Measurements from ENCODE around the gene ZBTB8A. TPM values are rescaled to one million over a fixed set of nuclear protein-coding genes. Genes with fewer than 3 reads are reported as not detected.

Gene ZBTB8A
- total RNA-seq, 1 experiment from 2014 or later: 3.5 TPM

DNA sequence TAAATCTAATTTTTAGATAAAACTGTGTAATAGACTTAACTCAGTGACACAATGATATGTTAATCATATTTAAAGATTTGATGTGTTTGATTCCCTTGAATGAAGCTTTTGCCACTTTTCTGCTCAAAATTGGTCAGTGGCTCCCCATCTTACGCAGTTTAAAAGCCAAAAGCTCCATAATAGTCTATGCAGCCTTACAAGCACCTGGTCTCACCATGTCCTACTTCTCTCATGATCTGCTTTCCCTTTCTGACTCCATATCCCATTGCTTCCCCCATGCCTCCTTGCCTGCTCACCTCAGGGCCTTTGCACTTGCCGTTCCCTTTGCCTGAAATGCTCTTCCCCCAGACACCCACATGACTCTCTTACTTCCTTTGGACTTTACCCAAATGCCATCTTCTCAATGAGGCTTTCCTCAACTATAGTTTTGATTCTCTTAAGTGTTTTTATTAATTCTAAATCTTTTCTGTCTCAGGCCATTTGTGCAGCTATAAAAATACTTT lies 1.9 kb downstream of the ZBTB8A start:
- DNase-seq: no peak
- CTCF ChIA-PET: no interaction called here
- POLR2A ChIA-PET (ENCODE audit: unreplicated experiment): no interaction called here
- H3K4me1 ChIP-seq (ENCODE audit: insufficient read depth, low read length): peaks cover 14% of the 10 kb centered on the region
- no peaks in the 10 kb centered on the region for H3K36me3 ChIP-seq (ENCODE audit: low read depth, low read length)
- no peaks in the 10 kb centered on the region for H3K27me3 ChIP-seq (ENCODE audit: low read length)
- H2AFZ ChIP-seq (ENCODE audit: low read length): no peak overlapping the region
- H3K9ac ChIP-seq (ENCODE audit: low read length): no peak overlapping the region
- no peak overlapping the region for H3K4me3 ChIP-seq (ENCODE audit: low read length)
- no peaks in the 10 kb centered on the region for H3K9me2 ChIP-seq (replicated peaks; ENCODE audit: low read length)
- H3K9me3 ChIP-seq (ENCODE audit: low read length): no peaks in the 10 kb centered on the region
- TF ChIP-seq EZH2phosphoT487 (IDR thresholded peaks at IDR 0.05; ENCODE audit: borderline replicate concordance, low read length) (no peak), EZH2 (IDR thresholded peaks at IDR 0.05; ENCODE audit: low read length, unreplicated experiment) (no peak)
- TF ChIP-seq, protein P1, sequence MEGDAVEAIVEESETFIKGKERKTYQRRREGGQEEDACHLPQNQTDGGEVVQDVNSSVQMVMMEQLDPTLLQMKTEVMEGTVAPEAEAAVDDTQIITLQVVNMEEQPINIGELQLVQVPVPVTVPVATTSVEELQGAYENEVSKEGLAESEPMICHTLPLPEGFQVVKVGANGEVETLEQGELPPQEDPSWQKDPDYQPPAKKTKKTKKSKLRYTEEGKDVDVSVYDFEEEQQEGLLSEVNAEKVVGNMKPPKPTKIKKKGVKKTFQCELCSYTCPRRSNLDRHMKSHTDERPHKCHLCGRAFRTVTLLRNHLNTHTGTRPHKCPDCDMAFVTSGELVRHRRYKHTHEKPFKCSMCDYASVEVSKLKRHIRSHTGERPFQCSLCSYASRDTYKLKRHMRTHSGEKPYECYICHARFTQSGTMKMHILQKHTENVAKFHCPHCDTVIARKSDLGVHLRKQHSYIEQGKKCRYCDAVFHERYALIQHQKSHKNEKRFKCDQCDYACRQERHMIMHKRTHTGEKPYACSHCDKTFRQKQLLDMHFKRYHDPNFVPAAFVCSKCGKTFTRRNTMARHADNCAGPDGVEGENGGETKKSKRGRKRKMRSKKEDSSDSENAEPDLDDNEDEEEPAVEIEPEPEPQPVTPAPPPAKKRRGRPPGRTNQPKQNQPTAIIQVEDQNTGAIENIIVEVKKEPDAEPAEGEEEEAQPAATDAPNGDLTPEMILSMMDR (conservative IDR thresholded peaks at IDR 0.05; ENCODE audit: low read depth, low read length): no peak
- peaks cover 29% of the 10 kb centered on the region for H3K79me2 ChIP-seq (ENCODE audit: low read length)
- no TSS peak for BruUV-seq (replicated peaks)
- peaks cover 3% of the 10 kb centered on the region for H3F3A ChIP-seq (ENCODE audit: low read length, unreplicated experiment)
- no peak for ATAC-seq
- intact Hi-C loops (cut with micrococcal nuclease): no loop called here
- peak overlapping the region; percentile 97; the same call in 1 of the 2 replicates for H3K4me2 ChIP-seq (ENCODE audit: low read length)
- no peaks in the 10 kb centered on the region for H4K20me1 ChIP-seq (ENCODE audit: low read length)
- H3K27ac ChIP-seq (ENCODE audit: low read length): no peak overlapping the region

DNA sequence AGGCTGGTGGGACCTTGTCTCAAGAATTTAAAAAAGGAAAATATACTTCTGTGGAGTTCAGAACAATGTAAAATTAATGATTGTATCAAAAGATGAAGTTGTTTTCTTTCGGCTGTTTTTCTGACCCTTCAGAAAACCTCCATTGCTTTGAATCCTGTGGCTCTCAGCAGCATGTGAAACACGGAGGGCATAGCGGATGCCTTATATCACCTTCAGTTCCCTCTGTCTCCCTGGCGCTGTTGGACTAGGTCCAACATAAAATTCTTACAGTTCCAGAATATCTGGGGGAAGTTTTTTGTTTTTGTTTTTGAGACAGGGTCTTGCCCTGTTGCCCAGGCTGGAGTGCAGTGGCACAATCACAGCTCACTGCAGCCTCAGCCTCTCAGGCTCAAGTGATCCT lies 7.4 kb downstream of the ZBTB8A start:
- ATAC-seq (no peak), DNase-seq (no peak)
- ChIA-PET POLR2A (ENCODE audit: unreplicated experiment) (no interaction called here), CTCF (no interaction called here)
- Histone ChIP-seq H3F3A (ENCODE audit: low read length, unreplicated experiment) (no peaks in the 10 kb centered on the region), H2AFZ (ENCODE audit: low read length) (no peak overlapping the region), H3K9me3 (ENCODE audit: low read length) (no peaks in the 10 kb centered on the region), H3K4me2 (ENCODE audit: low read length) (no peak overlapping the region), H3K79me2 (ENCODE audit: low read length) (peaks cover 12% of the 10 kb centered on the region), H3K4me3 (ENCODE audit: low read length) (no peak overlapping the region), H3K4me1 (ENCODE audit: insufficient read depth, low read length) (no peaks in the 10 kb centered on the region), H3K9me2 (replicated peaks; ENCODE audit: low read length) (no peaks in the 10 kb centered on the region), H3K9ac (ENCODE audit: low read length) (no peak overlapping the region), H3K27me3 (ENCODE audit: low read length) (no peaks in the 10 kb centered on the region), H3K36me3 (ENCODE audit: low read depth, low read length) (no peaks in the 10 kb centered on the region), H4K20me1 (ENCODE audit: low read length) (no peaks in the 10 kb centered on the region), H3K27ac (ENCODE audit: low read length) (no peak overlapping the region)
- TF ChIP-seq EZH2 (IDR thresholded peaks at IDR 0.05; ENCODE audit: low read length, unreplicated experiment): no peak
- no peak for TF ChIP-seq EZH2phosphoT487 (IDR thresholded peaks at IDR 0.05; ENCODE audit: borderline replicate concordance, low read length)
- TF ChIP-seq, protein P1 (conservative IDR thresholded peaks at IDR 0.05; ENCODE audit: low read depth, low read length): no peak
- intact Hi-C loops (cut with micrococcal nuclease): no loop called here
- no TSS peak for BruUV-seq (replicated peaks)

DNA sequence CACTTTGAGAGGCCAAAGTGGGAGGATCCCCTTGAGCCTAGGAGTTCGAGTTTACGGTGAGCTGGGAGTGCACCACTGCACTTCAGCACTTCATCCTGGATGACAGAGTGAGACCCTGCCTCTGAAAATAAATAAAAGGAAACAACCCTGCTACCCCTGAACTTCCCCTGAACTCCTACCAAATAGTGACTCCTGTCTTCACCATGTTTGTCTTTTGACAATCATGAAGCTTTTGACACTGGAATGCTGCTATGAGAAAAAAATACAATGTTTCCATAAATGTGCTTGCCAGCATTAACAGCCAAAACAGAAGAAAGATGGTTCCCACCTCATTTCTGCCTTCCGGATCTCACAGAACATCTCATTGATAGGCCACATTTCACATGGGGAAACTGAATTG lies 10.4 kb downstream of the ZBTB8A start:
- Histone ChIP-seq H3K4me2 (ENCODE audit: low read length) (no peak overlapping the region), H3K4me3 (ENCODE audit: low read length) (no peak overlapping the region), H4K20me1 (ENCODE audit: low read length) (no peaks in the 10 kb centered on the region), H3K36me3 (ENCODE audit: low read depth, low read length) (no peaks in the 10 kb centered on the region), H3K79me2 (ENCODE audit: low read length) (peaks cover 8% of the 10 kb centered on the region), H3K9me3 (ENCODE audit: low read length) (no peaks in the 10 kb centered on the region), H2AFZ (ENCODE audit: low read length) (no peak overlapping the region), H3K4me1 (ENCODE audit: insufficient read depth, low read length) (no peaks in the 10 kb centered on the region), H3K27me3 (ENCODE audit: low read length) (no peaks in the 10 kb centered on the region), H3K27ac (ENCODE audit: low read length) (no peak overlapping the region), H3K9ac (ENCODE audit: low read length) (no peak overlapping the region), H3F3A (ENCODE audit: low read length, unreplicated experiment) (no peaks in the 10 kb centered on the region), H3K9me2 (replicated peaks; ENCODE audit: low read length) (no peaks in the 10 kb centered on the region)
- TF ChIP-seq EZH2 (IDR thresholded peaks at IDR 0.05; ENCODE audit: low read length, unreplicated experiment) (no peak), EZH2phosphoT487 (IDR thresholded peaks at IDR 0.05; ENCODE audit: borderline replicate concordance, low read length) (no peak)
- TF ChIP-seq, protein P1 (conservative IDR thresholded peaks at IDR 0.05; ENCODE audit: low read depth, low read length): no peak
- intact Hi-C loops (cut with micrococcal nuclease): no loop called here
- no peak for DNase-seq
- no TSS peak for BruUV-seq (replicated peaks)
- CTCF ChIA-PET: no interaction called here
- POLR2A ChIA-PET (ENCODE audit: unreplicated experiment): no interaction called here
- no peak for ATAC-seq
